GM11168 (cell line): ENCODE data around the gene COMMD9.

ENCODE experiments used
- in situ Hi-C: fragments of 300-500 bp; cut with MboI; formaldehyde crosslinking; loops from one replicate; pipeline ENCODE4 v1.12.0; 2022; ENCODE audit warnings: low sequenced_read_pairs; ENCODE audit not compliant: unreplicated experiment

Gene COMMD9

DNA sequence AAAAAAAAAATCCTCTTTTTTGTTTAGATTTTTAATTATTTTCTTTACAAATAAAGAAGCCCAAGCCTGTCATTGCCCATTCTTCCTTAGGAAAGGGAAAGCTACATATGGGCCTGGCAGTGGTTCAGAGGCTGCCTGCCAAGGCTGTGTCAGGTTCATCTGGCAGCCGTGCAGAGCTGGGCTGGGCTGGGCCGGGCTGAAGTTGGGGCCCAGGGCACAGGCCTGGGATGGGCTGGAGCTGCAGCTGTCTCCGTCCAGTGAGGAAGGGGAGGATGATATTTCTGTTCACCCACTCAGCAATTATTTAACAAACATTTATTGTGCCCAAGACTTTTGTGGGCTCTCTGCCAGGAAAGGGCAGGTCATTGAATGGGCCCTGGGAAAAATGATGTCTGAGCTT lies 11.4 kb upstream of the COMMD9 start:
- in situ Hi-C loops = loop anchor here (5.0 kb wide), 1 partner anchor 192 kb away; no protein-coding TSS in a partner anchor

DNA sequence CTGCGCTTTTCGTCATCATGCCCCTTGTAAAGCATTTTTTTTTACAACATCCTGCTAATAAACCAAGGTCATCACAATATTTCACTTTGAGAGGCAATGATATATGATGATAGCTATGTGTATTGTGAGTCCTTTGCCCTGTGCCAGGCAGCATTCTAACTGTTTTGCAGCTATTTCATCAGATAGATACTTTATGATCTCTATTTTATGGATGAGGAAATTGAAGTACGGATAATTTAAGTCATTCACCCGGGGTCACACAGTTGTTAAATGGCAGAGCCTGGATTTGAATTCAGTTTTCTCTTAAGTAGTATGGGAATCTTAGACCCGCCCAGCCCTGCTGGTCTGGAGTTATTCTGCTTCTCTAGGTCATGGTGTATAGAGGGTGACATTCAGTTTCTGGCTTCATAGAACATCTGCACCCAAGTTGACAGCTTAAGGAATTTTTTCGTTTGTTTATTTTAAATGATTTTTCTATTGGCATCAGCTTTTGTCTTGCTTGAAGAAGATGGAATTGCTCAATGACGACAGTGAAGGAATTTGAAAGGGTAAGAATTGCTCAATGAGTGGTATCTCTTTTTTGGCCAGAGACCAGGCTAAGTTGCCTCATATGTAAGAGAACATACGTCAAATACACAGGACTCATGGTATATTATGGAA lies 7.8 kb upstream of the COMMD9 start:
- in situ Hi-C loops = no loop called here

DNA sequence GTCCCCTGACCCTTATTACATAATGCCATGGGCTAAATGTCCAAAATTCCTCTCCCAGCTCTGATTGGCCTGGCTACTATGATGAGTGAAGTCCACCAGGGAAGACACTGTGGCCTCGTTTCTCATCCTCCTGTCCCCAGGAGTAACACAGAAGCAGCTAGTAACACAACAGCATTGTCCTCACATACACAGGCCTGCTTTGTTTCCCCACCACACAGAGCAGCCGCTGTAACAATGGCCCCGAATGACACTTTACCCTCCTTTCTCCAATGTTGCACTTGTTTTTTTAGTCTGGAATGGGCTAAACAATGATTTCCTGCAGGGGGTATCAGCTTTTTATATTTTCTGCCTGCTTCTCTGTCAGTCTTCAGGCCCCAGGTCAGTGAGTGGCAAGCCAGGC lies 6.7 kb upstream of the COMMD9 start, which contains the start of gene PRR5L:
Gene PRR5L, plus strand, starts transcription at position 363 of the 400 bp plus-strand sequence. CDS start 104,834 bp downstream, outside the sequence.
- in situ Hi-C loops = no loop called here

DNA sequence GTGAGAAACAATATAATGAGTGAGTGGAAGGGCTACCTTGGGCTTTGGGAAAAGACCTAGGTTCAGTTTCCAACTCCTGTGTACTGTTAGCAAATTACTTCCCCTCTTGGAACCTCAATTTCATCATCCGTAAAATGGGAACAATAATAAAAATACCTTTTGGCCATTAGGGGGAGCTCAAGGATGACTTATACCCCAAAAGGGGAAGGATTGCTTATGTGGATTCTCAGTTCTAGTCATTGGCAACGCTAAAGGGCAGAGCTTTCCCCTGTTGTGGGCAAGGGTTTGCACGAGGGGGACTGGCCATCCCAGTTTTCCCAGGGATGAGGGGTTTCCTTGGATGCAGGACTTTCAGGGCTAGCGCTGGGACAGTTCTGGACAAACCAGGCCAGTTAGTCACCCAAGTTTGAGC lies 3.1 kb upstream of the COMMD9 start:
- in situ Hi-C loops = no loop called here

DNA sequence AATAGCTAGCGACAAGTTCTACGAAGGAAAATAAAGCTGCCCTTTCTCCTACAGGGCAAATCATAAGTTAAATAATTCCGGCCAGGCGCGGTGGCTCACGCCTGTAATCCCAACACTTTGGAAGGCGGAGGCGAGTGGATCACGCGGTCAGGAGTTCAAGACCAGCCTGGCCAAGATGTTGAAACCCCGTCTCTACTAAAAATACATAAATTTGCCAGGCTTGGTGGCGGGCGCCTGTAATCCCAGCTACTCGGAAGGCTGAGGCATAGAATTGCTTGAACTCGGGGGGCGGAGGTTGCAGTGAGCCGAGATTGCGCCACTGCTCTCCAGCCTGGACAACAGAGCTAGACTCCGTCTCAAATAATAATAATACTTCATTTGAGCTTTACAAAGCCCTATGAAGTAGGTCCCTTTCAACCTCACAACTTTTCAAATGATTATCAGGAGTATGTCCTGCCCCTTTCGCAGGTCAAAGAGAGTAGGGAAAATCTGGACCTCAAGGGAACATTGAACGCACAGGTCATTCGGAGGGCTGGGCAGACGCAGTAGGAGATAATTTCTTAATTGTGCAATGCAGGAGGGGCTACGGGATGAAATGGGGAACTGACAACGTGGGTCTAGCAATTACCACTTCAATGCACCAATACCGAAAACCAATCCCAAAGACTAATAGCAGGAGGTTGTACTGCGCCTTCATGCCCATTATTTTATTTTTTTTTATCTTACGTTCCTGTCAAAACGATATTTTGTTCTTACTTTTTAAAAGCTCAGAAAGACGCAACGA lies 590 bp downstream of the COMMD9 start:
- in situ Hi-C loops = no loop called here

DNA sequence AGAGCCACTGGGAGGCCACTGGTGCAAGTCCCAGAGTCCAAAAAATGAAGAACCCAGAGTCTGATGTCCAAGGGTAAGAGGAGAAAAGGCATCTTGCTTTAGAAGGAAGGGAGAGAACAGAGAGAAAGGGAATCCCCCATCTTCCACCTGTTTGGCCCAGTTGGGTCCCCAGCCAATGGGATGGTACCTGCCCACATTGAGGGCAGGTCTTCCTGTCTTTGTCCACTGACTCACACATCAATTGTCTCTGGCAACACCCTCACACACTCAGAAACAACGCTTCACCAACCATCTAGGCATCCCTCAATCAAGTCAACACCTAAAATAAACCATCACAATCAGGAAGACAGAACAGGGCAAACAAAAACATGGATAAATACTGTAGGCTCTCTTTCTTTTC lies 6.3 kb downstream of the COMMD9 start:
- in situ Hi-C loops = no loop called here

DNA sequence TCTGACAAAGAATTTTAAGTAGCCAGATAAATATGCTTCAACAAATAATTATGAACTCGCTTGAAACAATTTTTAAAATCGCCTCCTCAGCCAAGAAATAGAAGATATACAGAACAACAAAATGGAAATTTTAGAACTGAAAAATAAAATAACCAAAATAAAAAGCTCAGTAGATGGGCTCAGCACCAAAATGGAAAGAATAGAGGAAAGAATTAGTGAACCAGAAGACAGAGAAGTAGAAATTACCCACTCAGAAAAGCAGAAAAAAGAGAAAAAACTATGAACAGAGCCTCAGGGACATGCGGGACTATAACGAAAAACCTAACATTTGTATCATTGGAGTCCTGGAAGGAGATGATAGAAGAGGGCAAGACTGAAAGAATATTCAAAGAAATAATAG lies 7.4 kb downstream of the COMMD9 start:
- in situ Hi-C loops = no loop called here

DNA sequence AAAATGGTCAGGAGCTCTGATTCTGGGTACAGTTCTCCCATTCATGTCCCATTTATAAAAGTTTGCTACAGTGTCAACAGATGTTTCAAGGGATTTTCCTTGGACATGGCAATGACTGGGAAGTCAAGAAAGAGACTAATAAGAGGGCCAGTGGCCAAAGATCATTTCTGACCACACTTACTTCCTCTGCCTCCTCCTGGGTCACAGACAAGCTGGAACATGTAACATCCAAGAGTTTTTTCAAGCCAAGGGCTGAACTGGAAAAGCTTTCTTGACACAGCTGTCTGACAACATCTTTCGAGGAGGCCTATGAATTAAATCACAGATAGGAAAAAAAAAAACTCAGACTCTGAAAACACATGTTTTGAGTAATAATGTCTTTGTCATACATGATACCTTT lies 8.7 kb downstream of the COMMD9 start:
- in situ Hi-C loops = no loop called here

DNA sequence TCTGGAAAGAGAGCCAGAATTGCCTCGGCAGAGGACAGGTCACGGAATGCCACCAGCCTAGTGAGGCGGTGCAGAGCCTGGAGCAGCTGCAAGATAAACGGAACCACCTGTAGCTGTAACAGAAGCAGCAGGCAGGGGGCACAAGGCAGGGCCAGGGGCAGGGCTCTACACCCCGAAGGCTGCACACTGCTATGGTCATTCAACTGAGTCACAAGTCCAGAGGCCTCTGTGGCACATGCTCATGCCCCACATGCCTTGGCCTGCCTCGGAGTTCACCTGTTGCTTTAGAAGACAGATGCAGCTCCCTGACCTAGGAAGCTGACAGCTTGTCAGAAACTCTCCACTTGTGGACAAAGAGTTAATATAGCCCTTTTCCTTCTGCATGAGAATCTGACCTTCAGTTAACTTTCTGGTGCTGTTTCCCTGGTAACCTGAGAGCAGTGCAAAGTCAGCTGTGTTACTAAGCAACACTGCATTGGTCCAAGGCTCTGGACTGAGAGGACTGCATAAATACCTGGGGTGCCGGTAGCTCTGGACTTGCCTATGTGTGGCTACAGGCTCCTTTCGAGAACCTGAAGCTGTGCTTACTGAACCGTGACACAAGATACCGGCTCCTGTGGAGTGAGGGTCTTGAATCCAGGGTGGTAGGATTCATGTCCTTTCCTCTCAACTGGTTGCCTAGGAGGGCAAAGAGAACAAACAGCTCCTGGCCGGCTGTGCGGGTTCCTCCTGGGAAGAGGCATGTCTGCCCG lies 10.5 kb downstream of the COMMD9 start:
- in situ Hi-C loops = no loop called here

DNA sequence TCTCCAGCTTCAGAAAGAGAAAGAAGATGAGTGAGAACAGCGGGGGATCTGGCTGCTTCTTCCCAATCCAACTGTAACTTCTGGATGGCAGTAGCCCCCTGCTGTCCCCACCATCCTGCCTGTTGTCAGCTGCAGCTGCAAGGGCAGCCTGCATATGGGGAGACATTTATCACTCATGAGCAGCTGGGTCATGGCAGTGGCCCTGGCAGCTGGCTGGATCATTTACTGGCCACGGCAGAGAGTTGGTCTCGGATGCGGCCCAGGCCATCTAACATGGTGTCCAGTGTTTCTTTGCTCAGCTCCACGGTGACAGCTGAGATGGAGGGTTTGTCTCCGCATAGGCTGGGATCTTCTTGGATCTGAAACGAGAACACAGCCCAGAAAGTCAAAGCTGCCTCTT lies 14.8 kb downstream of the COMMD9 start:
- in situ Hi-C loops = loop anchor here (25.0 kb wide), 1 partner anchor 462 kb away; no protein-coding TSS in a partner anchor

DNA sequence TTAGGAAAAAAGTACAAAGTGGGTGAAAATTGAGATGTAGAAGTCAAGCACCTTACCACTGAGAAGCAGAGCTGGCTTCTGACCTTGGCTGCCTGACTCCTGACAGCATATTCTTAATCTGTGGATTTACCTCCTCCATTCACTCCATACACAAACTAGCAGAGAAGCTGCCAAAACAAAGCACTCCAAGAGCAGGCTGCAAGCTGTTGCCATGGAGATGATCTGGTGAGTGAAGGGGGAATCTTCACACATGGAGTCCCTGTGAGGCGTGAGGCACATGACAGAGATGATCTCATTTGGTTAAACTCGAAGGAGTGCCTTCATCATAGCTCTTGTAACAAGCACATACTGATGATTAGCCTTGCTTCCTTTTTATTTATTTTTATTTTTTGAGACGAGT lies 16.1 kb downstream of the COMMD9 start:
- in situ Hi-C loops = loop anchor here (25.0 kb wide), 1 partner anchor 461 kb away; no protein-coding TSS in a partner anchor

DNA sequence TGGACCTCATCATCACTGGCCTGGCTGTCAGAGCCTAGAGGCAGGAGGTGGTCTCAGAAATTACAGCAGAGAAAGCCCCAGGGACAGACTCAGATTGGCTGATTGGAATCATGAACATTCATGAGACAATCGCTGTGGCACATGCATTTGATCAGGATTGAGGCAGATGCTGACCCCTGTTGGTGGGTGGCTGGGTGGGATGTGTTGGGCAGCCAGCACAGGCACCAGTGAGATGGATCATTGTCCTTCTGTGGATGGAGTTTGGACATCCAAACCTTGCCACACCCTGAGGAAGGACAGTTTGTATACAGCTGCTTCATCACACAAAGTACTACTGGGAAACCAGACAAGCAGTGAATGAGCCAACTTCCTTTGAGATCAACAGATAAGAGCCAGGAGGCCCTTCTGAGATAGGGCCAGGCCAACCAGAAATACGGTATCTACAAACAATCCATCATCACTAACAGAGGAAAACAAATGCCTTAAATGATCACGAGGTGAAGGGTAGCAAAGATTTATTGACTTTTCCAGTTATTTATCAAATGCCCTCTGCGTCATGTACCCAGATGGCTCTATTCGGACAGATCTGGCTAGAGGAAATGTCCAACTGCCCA lies 17.3 kb downstream of the COMMD9 start:
- in situ Hi-C loops = loop anchor here (25.0 kb wide), 1 partner anchor 460 kb away; no protein-coding TSS in a partner anchor

DNA sequence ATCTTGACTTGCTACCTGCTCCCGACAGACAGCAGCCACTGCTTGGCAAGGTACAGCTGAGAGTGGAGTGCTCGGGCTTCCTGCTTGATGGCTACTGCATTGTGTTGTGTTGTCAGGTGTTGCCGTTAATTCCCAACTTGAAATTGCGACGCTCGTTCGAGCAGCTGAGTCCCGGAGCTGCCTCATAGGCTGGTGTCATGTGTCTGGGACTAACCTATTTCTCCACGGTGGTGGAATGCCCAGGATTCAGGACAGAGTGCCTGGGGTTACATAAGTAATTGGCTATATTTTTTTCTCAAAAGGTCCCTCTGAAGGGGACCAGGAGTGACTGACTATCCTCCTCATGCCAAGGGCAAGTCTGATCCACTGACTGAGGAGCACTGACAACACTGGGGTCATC lies 18.5 kb downstream of the COMMD9 start:
- in situ Hi-C loops = loop anchor here (25.0 kb wide), 1 partner anchor 458 kb away; no protein-coding TSS in a partner anchor

DNA sequence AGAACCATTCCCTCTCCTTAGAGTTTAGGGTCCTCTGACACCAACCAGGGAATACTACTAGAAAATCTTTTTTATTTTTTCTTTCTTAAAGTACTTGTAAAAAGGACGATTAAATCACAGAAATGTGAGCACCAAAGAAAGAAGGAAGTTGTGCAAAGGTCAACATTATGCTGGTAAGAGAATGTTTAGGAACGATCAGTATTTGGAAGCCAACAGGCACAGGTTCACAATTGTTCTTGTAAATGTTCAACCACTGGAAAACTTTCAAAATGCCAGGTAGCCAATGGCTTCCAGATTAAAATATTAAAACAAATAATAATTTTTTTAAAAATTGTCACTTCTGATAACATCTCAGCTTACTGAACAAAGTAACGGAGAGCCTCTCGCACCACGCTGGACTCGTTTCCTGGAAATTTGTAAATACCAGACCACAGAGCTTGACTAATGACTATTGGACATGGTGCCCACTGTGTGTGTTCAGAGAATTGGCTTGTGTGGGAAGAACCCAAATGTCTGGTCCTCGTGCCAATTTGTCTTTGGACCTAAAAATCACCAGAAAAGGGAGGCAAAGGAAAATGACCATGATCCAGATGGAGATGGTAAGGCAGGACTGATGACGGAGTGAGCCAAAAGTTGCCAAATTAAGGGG lies 20.8 kb downstream of the COMMD9 start:
- in situ Hi-C loops = loop anchor here (10.0 to 25.0 kb wide), 2 partner anchors 456 to 654 kb away; partner anchors contain the start of gene FJX1

DNA sequence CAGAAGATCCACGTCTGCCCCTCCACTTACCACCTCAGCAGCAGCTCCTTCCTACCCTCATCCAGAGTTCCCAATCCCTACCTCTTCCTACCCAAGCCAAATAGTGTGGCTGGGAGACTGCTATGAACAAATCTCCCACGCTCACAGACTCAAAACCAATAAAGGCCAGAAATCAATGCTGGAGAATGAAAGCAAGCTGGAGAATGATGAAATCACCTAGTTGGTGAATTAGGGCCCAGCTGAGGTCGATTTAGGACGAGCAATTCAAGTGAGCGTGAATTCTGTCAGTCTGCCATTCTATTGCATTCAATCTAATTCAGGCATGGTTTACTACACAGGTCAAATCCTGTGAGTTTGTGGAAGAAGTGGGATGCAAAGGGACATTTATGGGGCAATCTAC lies 22.5 kb downstream of the COMMD9 start:
- in situ Hi-C loops = loop anchor here (10.0 to 25.0 kb wide), 2 partner anchors 454 to 652 kb away; partner anchors contain the start of gene FJX1

DNA sequence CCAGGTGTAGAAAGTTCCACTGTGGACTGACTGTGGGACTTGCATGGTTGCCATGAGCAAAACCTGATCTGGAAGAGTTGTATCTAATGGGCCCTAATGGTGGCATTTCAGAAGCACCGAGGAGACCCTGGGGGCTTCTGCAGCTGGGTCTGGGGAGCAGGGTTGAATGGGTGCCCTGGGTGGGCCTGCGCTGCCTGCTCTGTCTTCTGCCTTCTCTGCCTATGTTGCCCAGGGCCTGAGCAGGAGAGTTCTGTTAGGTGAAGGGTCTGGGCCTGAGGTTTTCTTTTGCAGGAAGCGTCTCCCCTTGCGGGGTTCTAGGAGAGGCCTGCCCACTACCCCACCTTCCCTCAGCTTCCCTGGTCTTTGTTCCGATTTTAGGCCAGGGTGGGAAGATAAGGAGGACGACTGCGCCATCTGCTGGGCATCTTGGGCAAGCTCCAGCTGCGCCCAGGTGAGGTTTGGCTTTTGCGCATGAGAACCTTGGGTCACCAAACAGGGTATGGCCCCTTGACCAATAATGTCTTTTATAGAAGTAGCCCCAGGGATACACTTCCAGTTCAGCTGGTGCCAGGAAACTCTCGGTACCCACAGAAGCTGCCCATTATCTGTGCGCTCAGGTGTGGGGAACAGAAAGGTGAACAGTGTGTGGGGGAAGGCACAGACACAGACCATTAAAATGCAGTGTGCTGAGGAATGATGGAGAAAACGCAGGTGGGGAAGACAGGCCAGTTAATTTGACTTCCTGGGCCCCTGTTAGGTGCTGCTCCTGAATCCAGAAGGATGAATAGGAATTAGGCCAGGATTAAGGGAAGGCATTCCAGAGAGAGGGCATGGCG lies 23.2 kb downstream of the COMMD9 start:
- in situ Hi-C loops = loop anchor here (10.0 to 25.0 kb wide), 2 partner anchors 454 to 651 kb away; partner anchors contain the start of gene FJX1

DNA sequence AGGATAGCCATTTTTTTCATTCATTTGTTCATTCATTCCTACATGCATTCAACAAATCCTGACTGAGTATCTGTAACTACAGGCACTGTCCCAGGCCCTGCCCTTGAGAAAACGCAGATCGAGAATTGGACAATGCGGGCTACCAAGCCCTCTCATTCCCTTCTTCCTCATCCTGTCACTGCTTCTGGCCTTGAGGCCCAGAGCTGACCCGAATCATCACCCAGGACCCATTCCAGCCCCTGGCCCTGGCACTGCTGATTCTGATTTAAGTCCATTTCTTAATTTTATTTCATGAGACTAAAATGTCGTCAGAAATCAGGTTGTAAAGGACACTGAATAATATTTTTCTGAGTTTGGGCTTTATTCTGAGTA lies 24.3 kb downstream of the COMMD9 start:
- in situ Hi-C loops = loop anchor here (10.0 to 25.0 kb wide), 2 partner anchors 453 to 650 kb away; partner anchors contain the start of gene FJX1
